Measurements from ENCODE around the gene IRF2. TPM values are rescaled to one million over a fixed set of nuclear protein-coding genes. Genes with fewer than 3 reads are reported as not detected.
A peak's percentile ranks its signal among the peaks of the same experiment; 100 is the strongest.

IRF2 gene
- polyA plus RNA-seq, 4 donors: 23.3 to 38.6 (median 32.7) TPM

GRCh38 chr4:184471881-184472613 lies 2.3 kb downstream of the IRF2 start:
- Histone ChIP-seq H3K9me3 (ENCODE audit: control insufficient read depth in 2 of 2, insufficient read depth in 1 of 2, low read depth in 1 of 2, low read length in 1 of 2) (no peaks in the 10 kb centered on the region), H3K27ac (ENCODE audit: low read depth in 1 of 3, low read length in 2 of 3) (peak overlapping the region; percentile 92 to 98 (median 98)), H3K27me3 (ENCODE audit: control insufficient read depth in 3 of 3, insufficient read depth in 3 of 3, low read length in 3 of 3) (no peaks in the 10 kb centered on the region), H3K4me1 (ENCODE audit: control insufficient read depth in 3 of 3, insufficient read depth in 2 of 3, low read depth in 1 of 3, low read length in 2 of 3) (peaks cover 9 to 37% (median 25%) of the 10 kb centered on the region in 3 donors), H3K4me3 (ENCODE audit: low read depth in 1 of 3, low read length in 3 of 3) (peak overlapping the region in 2 of 3 donors; percentile 63 to 90), H3K36me3 (ENCODE audit: control insufficient read depth in 3 of 3, insufficient read depth in 2 of 3, low read depth in 1 of 3, low read length in 3 of 3) (peaks cover 0 to 18% (median 0%) of the 10 kb centered on the region in 3 donors)
- FAIRE-seq (no peak), DNase-seq (peak; percentile 69 to 71)
- WGBS, 3 donors: 3 to 12% (median 4%) methylated on average over 13 of the region's 13 CpGs

- FAIRE-seq: no peak
- DNase-seq: no peak
Measured at GRCh38 chr4:184470785-184471110, 3.6 kb downstream of the IRF2 start.

GRCh38 chr4:184466634-184467033 lies 7.7 kb downstream of the IRF2 start:
- no peak for FAIRE-seq
- 71 to 84% (median 84%) methylated on average over 2 of the region's 2 CpGs for WGBS, 3 donors

More at GRCh38 chr4:184470785-184471110, 3.6 kb downstream of the IRF2 start:
- 26 to 46% (median 46%) methylated on average over 2 of the region's 2 CpGs for WGBS, 3 donors
- peak overlapping the region in 1 of 3 donors; percentile 92 for H3K27ac ChIP-seq (ENCODE audit: low read depth in 1 of 3, low read length in 2 of 3)
- H3K36me3 ChIP-seq (ENCODE audit: control insufficient read depth in 3 of 3, insufficient read depth in 2 of 3, low read depth in 1 of 3, low read length in 3 of 3): peaks cover 0 to 14% (median 0%) of the 10 kb centered on the region in 3 donors
- peaks cover 4 to 25% (median 17%) of the 10 kb centered on the region in 3 donors for H3K4me1 ChIP-seq (ENCODE audit: control insufficient read depth in 3 of 3, insufficient read depth in 2 of 3, low read depth in 1 of 3, low read length in 2 of 3)
- no peaks in the 10 kb centered on the region for H3K9me3 ChIP-seq (ENCODE audit: control insufficient read depth in 2 of 2, insufficient read depth in 1 of 2, low read depth in 1 of 2, low read length in 1 of 2)
- H3K4me3 ChIP-seq (ENCODE audit: low read depth in 1 of 3, low read length in 3 of 3): no peak overlapping the region
- H3K27me3 ChIP-seq (ENCODE audit: control insufficient read depth in 3 of 3, insufficient read depth in 3 of 3, low read length in 3 of 3): no peaks in the 10 kb centered on the region

GRCh38 chr4:184464759-184465454 lies 9.4 kb downstream of the IRF2 start:
- FAIRE-seq: no peak
- peaks cover 4 to 19% (median 19%) of the 10 kb centered on the region in 3 donors for H3K4me1 ChIP-seq (ENCODE audit: control insufficient read depth in 3 of 3, insufficient read depth in 2 of 3, low read depth in 1 of 3, low read length in 2 of 3)

More at GRCh38 chr4:184466634-184467033, 7.7 kb downstream of the IRF2 start:
- Histone ChIP-seq H3K4me3 (ENCODE audit: low read depth in 1 of 3, low read length in 3 of 3) (no peak overlapping the region), H3K9me3 (ENCODE audit: control insufficient read depth in 2 of 2, insufficient read depth in 1 of 2, low read depth in 1 of 2, low read length in 1 of 2) (no peaks in the 10 kb centered on the region), H3K27me3 (ENCODE audit: control insufficient read depth in 3 of 3, insufficient read depth in 3 of 3, low read length in 3 of 3) (no peaks in the 10 kb centered on the region), H3K36me3 (ENCODE audit: control insufficient read depth in 3 of 3, insufficient read depth in 2 of 3, low read depth in 1 of 3, low read length in 3 of 3) (peaks cover 0 to 17% (median 0%) of the 10 kb centered on the region in 3 donors), H3K4me1 (ENCODE audit: control insufficient read depth in 3 of 3, insufficient read depth in 2 of 3, low read depth in 1 of 3, low read length in 2 of 3) (peaks cover 4 to 25% (median 19%) of the 10 kb centered on the region in 3 donors), H3K27ac (ENCODE audit: low read depth in 1 of 3, low read length in 2 of 3) (no peak overlapping the region)
- no peak for DNase-seq

GRCh38 chr4:184463856-184464255 lies 10.5 kb downstream of the IRF2 start:
- Histone ChIP-seq H3K27ac (ENCODE audit: low read depth in 1 of 3, low read length in 2 of 3) (no peak overlapping the region), H3K36me3 (ENCODE audit: control insufficient read depth in 3 of 3, insufficient read depth in 2 of 3, low read depth in 1 of 3, low read length in 3 of 3) (peaks cover 0 to 3% (median 3%) of the 10 kb centered on the region in 3 donors), H3K4me1 (ENCODE audit: control insufficient read depth in 3 of 3, insufficient read depth in 2 of 3, low read depth in 1 of 3, low read length in 2 of 3) (peaks cover 0 to 18% (median 8%) of the 10 kb centered on the region in 3 donors), H3K4me3 (ENCODE audit: low read depth in 1 of 3, low read length in 3 of 3) (no peak overlapping the region), H3K9me3 (ENCODE audit: control insufficient read depth in 2 of 2, insufficient read depth in 1 of 2, low read depth in 1 of 2, low read length in 1 of 2) (no peaks in the 10 kb centered on the region), H3K27me3 (ENCODE audit: control insufficient read depth in 3 of 3, insufficient read depth in 3 of 3, low read length in 3 of 3) (no peaks in the 10 kb centered on the region)
- 95 to 96% (median 96%) methylated on average over 5 of the region's 5 CpGs for WGBS, 3 donors
- FAIRE-seq: no peak
- no peak for DNase-seq

More at GRCh38 chr4:184464759-184465454, 9.4 kb downstream of the IRF2 start:
- H3K4me3 ChIP-seq (ENCODE audit: low read depth in 1 of 3, low read length in 3 of 3): no peak overlapping the region
- H3K27ac ChIP-seq (ENCODE audit: low read depth in 1 of 3, low read length in 2 of 3): no peak overlapping the region
- DNase-seq: no peak
- no peaks in the 10 kb centered on the region for H3K9me3 ChIP-seq (ENCODE audit: control insufficient read depth in 2 of 2, insufficient read depth in 1 of 2, low read depth in 1 of 2, low read length in 1 of 2)
- H3K27me3 ChIP-seq (ENCODE audit: control insufficient read depth in 3 of 3, insufficient read depth in 3 of 3, low read length in 3 of 3): no peaks in the 10 kb centered on the region
- WGBS, 3 donors: 83 to 86% (median 84%) methylated on average over 5 of the region's 5 CpGs
- peaks cover 0 to 13% (median 3%) of the 10 kb centered on the region in 3 donors for H3K36me3 ChIP-seq (ENCODE audit: control insufficient read depth in 3 of 3, insufficient read depth in 2 of 3, low read depth in 1 of 3, low read length in 3 of 3)

GRCh38 chr4:184463158-184463557 lies 11.2 kb downstream of the IRF2 start:
- WGBS, 3 donors: 95 to 98% (median 96%) methylated on average over 2 of the region's 2 CpGs
- H3K9me3 ChIP-seq (ENCODE audit: control insufficient read depth in 2 of 2, insufficient read depth in 1 of 2, low read depth in 1 of 2, low read length in 1 of 2): no peaks in the 10 kb centered on the region
- no peak overlapping the region for H3K27ac ChIP-seq (ENCODE audit: low read depth in 1 of 3, low read length in 2 of 3)
- no peak overlapping the region for H3K4me3 ChIP-seq (ENCODE audit: low read depth in 1 of 3, low read length in 3 of 3)
- peaks cover 0 to 13% (median 7%) of the 10 kb centered on the region in 3 donors for H3K4me1 ChIP-seq (ENCODE audit: control insufficient read depth in 3 of 3, insufficient read depth in 2 of 3, low read depth in 1 of 3, low read length in 2 of 3)
- peaks cover 0 to 3% (median 3%) of the 10 kb centered on the region in 3 donors for H3K36me3 ChIP-seq (ENCODE audit: control insufficient read depth in 3 of 3, insufficient read depth in 2 of 3, low read depth in 1 of 3, low read length in 3 of 3)
- H3K27me3 ChIP-seq (ENCODE audit: control insufficient read depth in 3 of 3, insufficient read depth in 3 of 3, low read length in 3 of 3): no peaks in the 10 kb centered on the region
- FAIRE-seq (no peak), DNase-seq (no peak)

GRCh38 chr4:184462724-184463123 lies 11.6 kb downstream of the IRF2 start:
- Histone ChIP-seq H3K4me3 (ENCODE audit: low read depth in 1 of 3, low read length in 3 of 3) (no peak overlapping the region), H3K9me3 (ENCODE audit: control insufficient read depth in 2 of 2, insufficient read depth in 1 of 2, low read depth in 1 of 2, low read length in 1 of 2) (no peaks in the 10 kb centered on the region), H3K27me3 (ENCODE audit: control insufficient read depth in 3 of 3, insufficient read depth in 3 of 3, low read length in 3 of 3) (no peaks in the 10 kb centered on the region), H3K36me3 (ENCODE audit: control insufficient read depth in 3 of 3, insufficient read depth in 2 of 3, low read depth in 1 of 3, low read length in 3 of 3) (peaks cover 0 to 6% (median 3%) of the 10 kb centered on the region in 3 donors), H3K4me1 (ENCODE audit: control insufficient read depth in 3 of 3, insufficient read depth in 2 of 3, low read depth in 1 of 3, low read length in 2 of 3) (peaks cover 1 to 10% (median 9%) of the 10 kb centered on the region in 3 donors), H3K27ac (ENCODE audit: low read depth in 1 of 3, low read length in 2 of 3) (no peak overlapping the region)
- peak in 1 of 2 donors; percentile 36 for DNase-seq
- FAIRE-seq: no peak
- 41 to 71% (median 42%) methylated on average over 2 of the region's 2 CpGs for WGBS, 3 donors

GRCh38 chr4:184461711-184462441 lies 12.5 kb downstream of the IRF2 start:
- Histone ChIP-seq H3K27me3 (ENCODE audit: control insufficient read depth in 3 of 3, insufficient read depth in 3 of 3, low read length in 3 of 3) (no peaks in the 10 kb centered on the region), H3K9me3 (ENCODE audit: control insufficient read depth in 2 of 2, insufficient read depth in 1 of 2, low read depth in 1 of 2, low read length in 1 of 2) (no peaks in the 10 kb centered on the region), H3K4me3 (ENCODE audit: low read depth in 1 of 3, low read length in 3 of 3) (no peak overlapping the region), H3K36me3 (ENCODE audit: control insufficient read depth in 3 of 3, insufficient read depth in 2 of 3, low read depth in 1 of 3, low read length in 3 of 3) (peaks cover 0 to 10% (median 3%) of the 10 kb centered on the region in 3 donors), H3K27ac (ENCODE audit: low read depth in 1 of 3, low read length in 2 of 3) (peak overlapping the region in 1 of 3 donors; percentile 63), H3K4me1 (ENCODE audit: control insufficient read depth in 3 of 3, insufficient read depth in 2 of 3, low read depth in 1 of 3, low read length in 2 of 3) (peaks cover 2 to 12% (median 4%) of the 10 kb centered on the region in 3 donors)
- FAIRE-seq (no peak), DNase-seq (no peak)
- WGBS, 3 donors: 82 to 95% (median 90%) methylated on average over 7 of the region's 7 CpGs

All from small intestine (tissue), 7 donors.